Measurements from ENCODE around the gene UTRN.

UTRN gene

GRCh38 chr6:144314562-144314961, 29.4 kb downstream of the UTRN start:
- DNase-seq, result no peak

DNA sequence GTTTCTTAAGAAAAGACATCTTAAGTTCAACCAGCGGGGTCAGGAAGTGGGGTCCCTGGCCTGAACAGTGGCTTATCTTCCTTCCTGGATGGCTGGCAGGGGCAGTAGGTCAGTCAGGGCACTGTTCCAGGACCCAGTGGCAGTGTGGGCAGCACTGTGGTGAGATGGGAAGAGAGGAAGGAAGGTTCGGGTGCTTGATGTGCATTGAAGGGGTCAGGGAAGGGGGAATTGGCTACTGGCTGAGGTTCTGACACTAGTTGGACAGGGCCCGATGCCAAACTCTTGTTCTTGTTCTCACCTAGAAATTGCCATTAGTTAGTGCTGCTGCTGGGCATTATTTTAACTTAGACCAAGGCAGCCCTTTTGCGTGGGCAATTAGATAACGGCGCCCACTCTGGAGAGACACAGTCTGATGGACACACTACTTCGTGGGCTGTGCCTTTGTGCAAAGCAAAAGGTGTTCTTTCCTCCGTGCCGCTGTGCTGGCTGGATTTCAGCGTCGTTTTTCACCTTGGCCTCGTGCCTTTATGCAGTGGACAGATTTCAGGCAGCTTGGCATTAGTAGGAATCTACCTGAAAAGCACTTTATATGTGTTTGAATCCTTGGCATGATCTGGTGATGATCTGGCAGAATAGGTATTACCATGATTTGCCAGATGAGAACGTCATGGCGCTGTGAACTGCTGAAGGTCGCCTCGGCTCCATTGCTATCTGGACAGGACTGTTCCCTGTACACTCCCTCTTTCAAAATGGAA, 30.3 kb downstream of the UTRN start:
- no peak for DNase-seq

- no peak for DNase-seq
Observed at GRCh38 chr6:144315981-144316861, 31.1 kb downstream of the UTRN start.

DNA sequence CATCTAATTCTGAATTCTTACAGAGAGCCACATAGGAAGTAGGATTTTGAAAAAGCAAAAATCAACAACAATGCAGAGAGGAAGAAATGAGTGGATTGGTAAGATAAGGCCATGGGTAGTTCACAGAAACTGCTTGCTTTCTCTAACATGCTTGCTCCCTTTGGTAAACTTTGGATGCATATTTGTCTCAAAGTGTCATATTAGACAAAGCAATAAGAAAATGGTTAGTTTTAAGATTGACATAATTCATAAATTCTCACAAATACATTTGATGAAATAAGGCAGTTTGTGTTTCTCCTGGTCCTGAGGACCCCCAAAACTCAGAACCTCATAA, 31.7 kb downstream of the UTRN start:
- no peak for DNase-seq

GRCh38 chr6:144317736-144318135, 32.6 kb downstream of the UTRN start:
- DNase-seq, result no peak

GRCh38 chr6:144319211-144319610, 34.1 kb downstream of the UTRN start:
- DNase-seq, result no peak

- no peak for DNase-seq
Observed at GRCh38 chr6:144320741-144321140, 35.6 kb downstream of the UTRN start.

DNA sequence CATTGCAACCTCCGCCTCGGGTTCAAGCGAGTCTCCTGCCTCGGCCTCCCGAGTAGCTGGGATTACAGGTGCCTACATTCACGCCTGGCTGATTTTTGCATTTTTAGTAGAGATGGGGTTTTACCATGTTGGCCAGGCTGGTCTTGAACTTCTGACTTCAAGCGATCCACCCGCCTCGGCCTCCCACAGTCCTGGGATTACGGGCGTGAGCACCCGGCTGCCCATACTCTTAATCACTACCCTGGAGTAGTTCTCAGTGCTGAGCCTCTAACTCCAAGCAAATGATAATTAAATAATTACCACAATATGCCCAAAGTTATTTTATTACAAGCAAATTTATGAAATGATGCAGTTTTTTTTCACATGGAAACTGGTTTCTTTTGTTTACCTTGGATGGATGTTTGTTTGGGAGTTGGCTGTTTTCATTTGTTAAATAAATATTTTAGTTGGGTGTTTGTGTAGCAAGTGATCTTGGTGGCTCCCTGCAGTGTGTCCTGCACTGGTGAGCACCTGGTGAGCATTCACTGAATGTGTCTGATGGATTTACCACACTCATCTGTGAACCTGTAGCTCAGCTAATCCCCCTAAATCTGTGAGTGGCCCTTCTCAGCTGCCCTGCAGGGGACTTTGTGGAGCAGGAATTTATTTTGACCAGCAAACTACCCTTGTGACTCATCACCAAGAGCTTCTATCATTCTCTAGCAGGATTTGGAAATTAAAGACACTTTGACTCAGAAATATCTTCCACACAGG, 36.9 kb downstream of the UTRN start:
- DNase-seq, result no peak

GRCh38 chr6:144325232-144325631, 40.1 kb downstream of the UTRN start:
- DNase-seq, result no peak

GRCh38 chr6:144326393-144326792, 41.3 kb downstream of the UTRN start:
- DNase-seq, result no peak

DNA sequence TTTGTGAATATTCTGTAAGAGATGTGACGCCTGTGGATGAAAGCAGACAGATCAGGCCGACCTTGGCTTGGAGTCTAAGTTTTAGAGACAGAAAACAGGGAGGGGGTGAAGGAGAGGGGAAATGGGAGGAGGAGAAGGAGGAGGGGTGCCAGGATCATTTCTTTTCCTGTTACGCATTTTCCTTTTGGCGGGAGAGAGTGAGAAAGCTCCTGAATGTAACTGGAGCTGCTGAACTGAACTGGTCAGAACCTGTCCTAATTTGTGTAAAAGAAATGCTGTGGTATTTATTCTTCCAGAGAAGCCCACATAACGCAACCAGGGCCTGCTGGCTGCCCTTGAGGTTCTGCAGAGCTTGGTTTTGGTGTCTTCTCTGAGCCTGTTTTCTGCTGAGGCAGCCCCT, 41.9 kb downstream of the UTRN start:
- DNase-seq, result no peak

DNA sequence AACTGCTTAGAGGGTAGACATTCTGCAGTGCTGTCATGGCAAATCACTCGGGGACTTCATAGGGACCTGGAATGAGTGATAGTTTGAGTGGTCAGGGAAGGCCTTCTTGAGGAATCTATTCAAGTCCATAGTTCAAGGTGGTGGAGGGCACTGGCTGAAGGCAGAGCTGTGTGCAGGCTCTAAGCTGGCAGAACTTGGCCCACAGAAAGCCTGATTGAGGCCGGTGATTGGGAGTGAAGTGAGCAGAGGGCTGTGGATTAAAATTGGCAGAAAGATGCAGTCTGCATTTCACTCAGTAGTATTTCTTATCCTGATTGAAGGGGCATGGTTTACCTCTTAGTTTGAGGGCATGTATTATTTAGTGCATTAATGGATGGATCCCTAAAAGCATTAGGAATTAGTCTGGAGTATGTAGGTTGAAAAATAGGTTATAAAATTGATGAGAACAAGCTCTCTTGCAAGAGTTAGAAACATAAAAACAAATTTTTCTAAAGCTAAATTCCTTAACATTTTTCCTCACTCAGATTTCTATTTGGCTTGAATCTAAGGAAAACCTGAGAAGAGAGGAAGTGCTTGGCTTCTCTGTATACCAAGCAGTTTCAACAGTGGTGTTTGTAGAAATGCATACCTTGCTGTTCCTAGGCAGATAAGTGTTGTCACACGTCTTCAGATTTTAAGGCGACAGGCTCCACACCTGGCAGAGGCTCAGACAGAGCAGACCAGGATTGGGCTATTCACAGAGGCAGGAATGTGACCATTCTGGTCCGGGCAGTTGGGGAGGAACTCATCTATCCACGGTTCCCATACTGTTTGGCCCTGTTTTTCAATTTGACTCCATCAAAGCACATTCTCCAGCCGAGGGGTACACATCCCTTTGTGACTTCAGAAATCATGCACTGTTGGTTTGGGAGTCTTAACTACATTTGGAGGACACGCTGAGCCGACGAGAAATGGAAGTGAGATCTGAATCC, 45.2 kb downstream of the UTRN start:
- DNase-seq, result no peak

DNA sequence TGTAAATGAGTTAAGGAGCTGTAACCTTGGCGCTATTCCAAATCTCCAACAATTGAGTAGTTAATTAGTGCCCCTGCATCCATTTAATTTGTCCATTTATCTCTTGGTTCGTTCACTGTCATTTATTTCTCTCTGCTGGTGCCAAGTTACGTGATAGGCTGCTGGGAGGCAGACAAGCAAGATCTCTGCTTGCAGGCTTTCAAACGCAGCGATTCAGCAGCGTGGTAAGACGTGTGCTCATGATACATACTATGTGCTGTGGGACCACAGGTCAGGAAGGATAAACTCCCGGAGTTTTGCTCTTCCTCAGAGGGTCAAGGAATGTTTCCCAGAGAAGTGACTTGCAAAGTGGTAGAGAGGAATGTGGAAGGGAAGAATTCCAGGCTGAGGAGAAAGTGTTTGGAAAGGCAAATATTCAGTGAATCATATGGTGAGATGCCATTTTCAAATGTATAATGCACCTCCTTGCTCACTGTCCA, 46.4 kb downstream of the UTRN start:
- DNase-seq, result no peak

DNA sequence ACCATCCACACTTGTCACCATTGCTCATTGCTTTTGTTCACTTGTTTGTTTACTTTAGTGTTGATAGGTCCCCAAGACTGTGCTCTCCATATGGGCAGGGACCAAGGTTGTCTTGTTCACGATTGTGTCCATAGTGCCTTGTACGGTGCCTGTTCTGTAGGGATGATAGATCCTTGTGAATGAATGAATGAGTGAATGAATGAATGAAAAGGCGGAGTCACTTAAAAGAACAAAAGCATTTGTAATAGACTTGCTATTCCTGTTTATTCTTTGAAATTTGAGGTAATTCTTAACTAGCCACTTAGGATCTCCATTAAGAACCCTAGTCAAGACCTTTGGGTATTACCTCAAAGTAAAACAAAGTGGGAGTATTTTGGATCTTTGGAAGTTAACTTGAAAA, 47.0 kb downstream of the UTRN start:
- no peak for DNase-seq

DNA sequence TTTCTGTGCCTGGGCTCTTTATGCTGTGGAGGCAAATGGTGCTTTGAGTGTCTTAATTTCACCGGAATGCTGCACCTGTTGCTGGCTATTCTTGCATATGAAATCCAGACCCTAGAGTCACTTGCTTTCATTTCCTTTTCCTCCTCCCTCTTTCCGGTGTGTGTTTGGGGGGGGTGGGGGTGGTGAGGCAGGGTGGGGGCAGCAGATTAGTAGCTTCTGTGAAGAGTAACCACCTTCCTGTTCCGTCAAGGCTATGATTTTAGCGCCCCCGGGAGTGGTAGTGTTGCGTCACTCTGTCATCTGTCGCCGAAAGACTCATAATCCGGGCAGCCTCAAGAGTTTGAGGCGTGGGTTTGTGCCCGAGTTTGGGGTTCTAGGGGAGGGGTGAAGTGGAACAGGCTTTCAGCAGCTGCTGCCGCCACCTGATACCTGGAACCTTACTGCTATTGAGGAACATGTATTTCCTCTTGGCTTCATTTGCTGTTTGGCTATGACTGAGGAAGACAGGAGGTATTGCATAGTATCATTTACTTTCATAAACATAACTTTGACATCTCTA, 49.1 kb downstream of the UTRN start:
- no peak for DNase-seq
